NT2/D1 (cell line): ENCODE measurements around the gene MGAT5.

Experiments used
- YY1 ChIP-seq: IDR thresholded peaks from 2 replicates; pipeline ENCODE4 v1.6.1; 2011; ENCODE audit not compliant: insufficient read length, insufficient read depth
- ZNF274 ChIP-seq: IDR thresholded peaks from 2 replicates; pipeline ENCODE4 v1.6.1; 2011; ENCODE audit warnings: mild to moderate bottlenecking, low read depth, low read length

DNA sequence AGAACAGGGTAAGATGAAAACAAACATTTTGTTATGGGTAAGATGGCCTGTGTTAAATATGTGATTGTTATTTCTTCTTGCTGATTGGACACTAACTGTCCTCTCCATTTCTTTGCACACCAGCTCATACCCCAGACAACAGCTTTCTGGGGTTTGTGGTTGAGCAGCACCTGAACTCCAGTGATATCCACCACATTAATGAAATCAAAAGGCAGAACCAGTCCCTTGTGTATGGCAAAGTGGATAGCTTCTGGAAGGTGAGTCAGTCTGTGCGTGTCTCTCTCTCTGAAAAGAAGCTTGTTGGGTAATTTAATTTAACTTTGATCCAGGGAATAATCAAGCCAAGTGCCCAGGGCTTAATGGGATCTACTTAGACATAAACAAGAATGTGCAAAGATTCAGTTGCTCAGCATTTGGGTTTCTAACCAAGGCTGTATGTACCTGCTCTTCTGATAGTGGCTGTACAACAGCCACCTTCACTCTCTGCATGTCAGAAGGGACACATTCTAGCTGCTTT is 108.3 kb downstream of the MGAT5 start:
- TF ChIP-seq ZNF274 (no peak), YY1 (no peak)
